H9 (cell line): ENCODE data around the gene MON1A. TPM values are rescaled to one million over a fixed set of nuclear protein-coding genes. Genes with fewer than 3 reads are reported as not detected.

Experiments used
- DNase-seq: peaks from one replicate; pipeline ENCODE4 v3.0.0-alpha.2; 2017
- H2AFZ ChIP-seq: one replicate; pipeline ENCODE4 v1.6.1; 2013; ENCODE audit warnings: mild to moderate bottlenecking, low read length, control low read depth, moderate library complexity
- H2AK5ac ChIP-seq: 2 replicates; pipeline ENCODE4 v1.6.1; 2013; ENCODE audit warnings: low read length, control low read depth, mixed read lengths; ENCODE audit not compliant: insufficient read length
- H2BK120ac ChIP-seq: one replicate; pipeline ENCODE4 v1.6.1; 2013; ENCODE audit warnings: low read depth, mild to moderate bottlenecking, low read length, control low read depth, inconsistent platforms; ENCODE audit not compliant: poor library complexity, severe bottlenecking
- H2BK12ac ChIP-seq: 2 replicates; pipeline ENCODE4 v1.6.1; 2013; ENCODE audit warnings: low read length, control low read depth, mixed read lengths, low read depth; ENCODE audit not compliant: insufficient read length
- H2BK15ac ChIP-seq: 2 replicates; pipeline ENCODE4 v1.6.1; 2013; ENCODE audit warnings: low read depth, low read length, control low read depth
- H2BK20ac ChIP-seq: one replicate; pipeline ENCODE4 v1.6.1; 2013; ENCODE audit warnings: low read depth, mild to moderate bottlenecking, low read length, control low read depth, inconsistent platforms; ENCODE audit not compliant: poor library complexity, severe bottlenecking
- H2BK5ac ChIP-seq: 2 replicates; pipeline ENCODE4 v1.6.1; 2013; ENCODE audit warnings: low read length, control low read depth, mixed read lengths; ENCODE audit not compliant: insufficient read length
- H3K14ac ChIP-seq: 2 replicates; pipeline ENCODE4 v1.6.1; 2013; ENCODE audit warnings: low read length, control low read depth; ENCODE audit not compliant: insufficient read depth
- H3K18ac ChIP-seq: 2 replicates; pipeline ENCODE4 v1.6.1; 2013; ENCODE audit warnings: low read depth, mild to moderate bottlenecking, mixed read lengths, low read length, control low read depth; ENCODE audit not compliant: insufficient read length
- H3K23ac ChIP-seq: 2 replicates; pipeline ENCODE4 v1.6.1; 2013; ENCODE audit warnings: low read length, control low read depth, mixed read lengths, low read depth; ENCODE audit not compliant: insufficient read length
- H3K23me2 ChIP-seq: 2 replicates; pipeline ENCODE4 v1.6.1; 2013; ENCODE audit warnings: low read depth, mild to moderate bottlenecking, mixed read lengths, low read length, control low read depth; ENCODE audit not compliant: insufficient read length, poor library complexity, severe bottlenecking
- H3K27ac ChIP-seq: 2 replicates; pipeline ENCODE4 v1.5.1; 2013; ENCODE audit warnings: low read length, control low read depth, mixed read lengths, low read depth; ENCODE audit not compliant: insufficient read length
- H3K27me3 ChIP-seq: 2 replicates; pipeline ENCODE4 v1.6.1; 2013; ENCODE audit warnings: low read length, control low read depth, inconsistent platforms; ENCODE audit not compliant: insufficient read depth
- H3K4ac ChIP-seq: 2 replicates; pipeline ENCODE4 v1.6.1; 2013; ENCODE audit warnings: low read depth, mild to moderate bottlenecking, control low read depth, inconsistent platforms, low read length, moderate library complexity
- H3K4me1 ChIP-seq: 2 replicates; pipeline ENCODE4 v1.6.1; 2013; ENCODE audit warnings: low read length, control low read depth, inconsistent platforms; ENCODE audit not compliant: insufficient read depth
- H3K4me2 ChIP-seq: 2 replicates; pipeline ENCODE4 v1.6.1; 2013; ENCODE audit warnings: low read length, control low read depth, mixed read lengths; ENCODE audit not compliant: insufficient read length, insufficient read depth
- H3K56ac ChIP-seq: 2 replicates; pipeline ENCODE4 v1.6.1; 2013; ENCODE audit warnings: low read depth, mild to moderate bottlenecking, mixed read lengths, low read length, control low read depth; ENCODE audit not compliant: insufficient read length
- H3K79me1 ChIP-seq: 2 replicates; pipeline ENCODE4 v1.6.1; 2013; ENCODE audit warnings: low read depth, mild to moderate bottlenecking, moderate library complexity, low read length, control low read depth, inconsistent platforms; ENCODE audit not compliant: insufficient read depth, poor library complexity, severe bottlenecking
- H3K79me2 ChIP-seq: 2 replicates; pipeline ENCODE4 v1.6.1; 2013; ENCODE audit warnings: low read length, control low read depth, inconsistent platforms; ENCODE audit not compliant: insufficient read depth
- H3K9ac ChIP-seq: 2 replicates; pipeline ENCODE4 v1.6.1; 2013; ENCODE audit warnings: low read length, control low read depth, mixed read lengths; ENCODE audit not compliant: insufficient read length; ENCODE audit errors: extremely low read depth
- H3K9me3 ChIP-seq: one replicate; pipeline ENCODE4 v1.6.1; 2013; ENCODE audit warnings: low read depth, low read length, inconsistent platforms; ENCODE audit not compliant: control insufficient read depth
- H3T11ph ChIP-seq: one replicate; pipeline ENCODE4 v1.6.1; 2013; ENCODE audit warnings: mild to moderate bottlenecking, low read length, control low read depth, inconsistent platforms
- H4K20me1 ChIP-seq: one replicate; pipeline ENCODE4 v1.6.1; 2013; ENCODE audit not compliant: control insufficient read depth, insufficient read length, insufficient read depth
- H4K5ac ChIP-seq: 2 replicates; pipeline ENCODE4 v1.6.1; 2013; ENCODE audit warnings: low read depth, mild to moderate bottlenecking, mixed read lengths, low read length, control low read depth; ENCODE audit not compliant: insufficient read length
- H4K8ac ChIP-seq: replicated peaks from 2 replicates; pipeline ENCODE4 v1.6.1; 2013; ENCODE audit warnings: low read length, control low read depth, mixed read lengths, low read depth; ENCODE audit not compliant: insufficient read length
- H4K91ac ChIP-seq: 2 replicates; pipeline ENCODE4 v1.6.1; 2013; ENCODE audit warnings: low read depth, mild to moderate bottlenecking, moderate library complexity, mixed read lengths, low read length, control low read depth; ENCODE audit not compliant: insufficient read length
- H3K27ac Mint-ChIP-seq, 3 experiments: 2 replicates in 2 of 3; 3 replicates in 1 of 3; pipeline ENCODE4 v1.8.0; 2020 to 2021; ENCODE audit warnings: mixed read lengths in 3 of 3, mild to moderate bottlenecking in 1 of 3, moderate library complexity in 1 of 3
- H3K27me3 Mint-ChIP-seq: 2 replicates; pipeline ENCODE4 v1.8.0; 2021; ENCODE audit warnings: low read depth, mild to moderate bottlenecking, moderate library complexity, mixed read lengths
- H3K36me3 Mint-ChIP-seq, 3 experiments: 2 replicates in 2 of 3; 3 replicates in 1 of 3; pipeline ENCODE4 v1.8.0; 2020 to 2021; ENCODE audit warnings: low read depth in 3 of 3, mixed read lengths in 3 of 3; ENCODE audit not compliant: insufficient read depth in 1 of 3
- H3K4me1 Mint-ChIP-seq, 2 experiments: 2 replicates each; pipeline ENCODE4 v1.8.0; 2020; ENCODE audit warnings: mixed read lengths in 2 of 2
- H3K4me3 Mint-ChIP-seq, 2 experiments: 2 replicates in 1 of 2; 3 replicates in 1 of 2; pipeline ENCODE4 v1.8.0; 2020 to 2021; ENCODE audit warnings: mild to moderate bottlenecking in 2 of 2, mixed read lengths in 2 of 2, moderate library complexity in 1 of 2
- H3K9me3 Mint-ChIP-seq, 2 experiments: 2 replicates in 1 of 2; 3 replicates in 1 of 2; pipeline ENCODE4 v1.8.0; 2020; ENCODE audit warnings: mild to moderate bottlenecking in 2 of 2, mixed read lengths in 2 of 2, moderate library complexity in 1 of 2
- WGBS: extraction: QIAGEN DNeasy Blood & Tissue Kit; methylation state at CpG from one replicate; pipeline ENCODE4 v1.1.7; 2013; ENCODE audit warnings: missing lambda C conversion rate, low lambda C conversion rate, mixed read lengths; ENCODE audit not compliant: insufficient read length; ENCODE audit errors: extremely low coverage; 5-methylcytosine and 5-hydroxymethylcytosine counted together
- total RNA-seq: library from RNA; stranded (reverse); gene quantifications from 2 replicates; pipeline ENCODE4 v1.2.1, GENCODE V29; 2021
- TF ChIP-seq, protein P1 (sequence below): fragments of 200-600 bp; sonication (generic); conservative IDR thresholded peaks from 3 replicates; pipeline ENCODE4 v1.8.0; 2021; ENCODE audit warnings: antibody characterized with exemption, mild to moderate bottlenecking

The MON1A gene
- total RNA-seq, 1 experiment from 2014 or later = 10.0 TPM

DNA sequence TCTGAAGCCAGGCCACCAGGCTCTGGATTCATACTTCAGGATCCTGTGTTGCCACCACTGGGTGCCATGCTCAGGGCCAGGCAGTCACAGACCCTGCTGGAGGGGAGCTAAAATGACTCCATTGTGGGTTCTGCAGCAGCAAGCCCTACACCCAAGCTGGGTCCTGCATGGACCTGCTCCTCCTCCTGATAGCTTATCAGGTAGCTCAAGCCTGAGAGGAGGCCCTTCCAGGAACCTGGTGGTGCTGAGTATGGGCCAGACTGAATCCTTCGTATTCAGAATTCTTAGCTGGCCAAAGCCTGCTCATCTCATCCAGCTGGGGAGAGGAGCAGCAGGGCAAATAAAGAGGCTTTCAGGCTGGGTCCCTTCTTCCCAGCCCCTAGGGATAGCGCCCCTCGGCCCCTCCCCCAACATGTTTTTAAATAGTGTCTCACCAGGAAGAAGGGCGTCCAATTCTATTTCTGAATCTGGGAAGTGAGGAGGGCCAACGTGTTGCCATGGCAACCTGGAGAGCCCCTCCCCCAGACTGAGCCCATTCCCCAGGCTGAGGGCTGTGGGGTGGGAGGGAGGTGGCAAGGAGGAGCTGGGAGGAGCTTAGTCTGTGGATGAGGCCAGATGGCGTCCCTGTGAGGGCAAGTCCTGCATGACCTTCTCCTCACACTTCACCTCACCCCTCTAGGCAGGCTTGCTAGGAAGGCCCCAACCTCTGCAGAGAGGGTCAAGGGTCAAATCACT lies 48.9 kb downstream of the MON1A start:
- H3K14ac ChIP-seq = 0 out of 2 replicates have a peak overlapping the region, but pooled peaks have one; percentile 1
- H3K9me3 ChIP-seq = no peaks in the 10 kb centered on the region
- no peak overlapping the region for H3K56ac ChIP-seq
- H3K23me2 ChIP-seq = no peaks in the 10 kb centered on the region
- H2BK5ac ChIP-seq = no peak overlapping the region
- H2AK5ac ChIP-seq = no peak overlapping the region
- Mint-ChIP-seq H3K4me1 (peaks cover 29 to 34% of the 10 kb centered on the region in 2 experiments), H3K36me3 (no peaks in the 10 kb centered on the region), H3K9me3 (no peaks in the 10 kb centered on the region), H3K27me3 (peaks cover 7% of the 10 kb centered on the region), H3K4me3 (no peak overlapping the region), H3K27ac (no peak overlapping the region)
- H3T11ph ChIP-seq = no peak overlapping the region
- no peak overlapping the region for H2AFZ ChIP-seq
- no peak overlapping the region for H3K4me2 ChIP-seq
- no peak overlapping the region for H4K8ac ChIP-seq
- H3K27me3 ChIP-seq = no peaks in the 10 kb centered on the region
- no peak overlapping the region for H2BK120ac ChIP-seq
- no peak overlapping the region for H2BK20ac ChIP-seq
- no peak overlapping the region for H3K4ac ChIP-seq
- no peaks in the 10 kb centered on the region for H3K79me2 ChIP-seq
- TF ChIP-seq, protein P1, sequence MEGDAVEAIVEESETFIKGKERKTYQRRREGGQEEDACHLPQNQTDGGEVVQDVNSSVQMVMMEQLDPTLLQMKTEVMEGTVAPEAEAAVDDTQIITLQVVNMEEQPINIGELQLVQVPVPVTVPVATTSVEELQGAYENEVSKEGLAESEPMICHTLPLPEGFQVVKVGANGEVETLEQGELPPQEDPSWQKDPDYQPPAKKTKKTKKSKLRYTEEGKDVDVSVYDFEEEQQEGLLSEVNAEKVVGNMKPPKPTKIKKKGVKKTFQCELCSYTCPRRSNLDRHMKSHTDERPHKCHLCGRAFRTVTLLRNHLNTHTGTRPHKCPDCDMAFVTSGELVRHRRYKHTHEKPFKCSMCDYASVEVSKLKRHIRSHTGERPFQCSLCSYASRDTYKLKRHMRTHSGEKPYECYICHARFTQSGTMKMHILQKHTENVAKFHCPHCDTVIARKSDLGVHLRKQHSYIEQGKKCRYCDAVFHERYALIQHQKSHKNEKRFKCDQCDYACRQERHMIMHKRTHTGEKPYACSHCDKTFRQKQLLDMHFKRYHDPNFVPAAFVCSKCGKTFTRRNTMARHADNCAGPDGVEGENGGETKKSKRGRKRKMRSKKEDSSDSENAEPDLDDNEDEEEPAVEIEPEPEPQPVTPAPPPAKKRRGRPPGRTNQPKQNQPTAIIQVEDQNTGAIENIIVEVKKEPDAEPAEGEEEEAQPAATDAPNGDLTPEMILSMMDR = no peak
- H3K79me1 ChIP-seq = no peaks in the 10 kb centered on the region
- H3K23ac ChIP-seq = no peak overlapping the region
- no peak overlapping the region for H3K18ac ChIP-seq
- H2BK12ac ChIP-seq = no peak overlapping the region
- H4K5ac ChIP-seq = no peak overlapping the region
- no peak overlapping the region for H3K9ac ChIP-seq
- peak; percentile 79 for DNase-seq
- H3K4me1 ChIP-seq = peaks cover 9% of the 10 kb centered on the region; the same call in 1 of the 2 replicates
- H4K91ac ChIP-seq = no peak overlapping the region
- no peak overlapping the region for H3K27ac ChIP-seq
- no peak overlapping the region for H2BK15ac ChIP-seq
- no CpG with 5 or more reads among the region's 6 CpGs for WGBS
- no peaks in the 10 kb centered on the region for H4K20me1 ChIP-seq
